Motor neuron (in vitro differentiated cells): ENCODE results near the gene MRPL4. TPM values are rescaled to one million over a fixed set of nuclear protein-coding genes. Genes with fewer than 3 reads are reported as not detected.

ENCODE experiments used
- ATAC-seq, 8 experiments: fragments of 200-7000 bp; cut with Tn5 transposase; replicated peaks in 6 of 8; 2 replicates each; pipeline ENCODE4 v1.8.0; 2021; ENCODE audit warnings: mild to moderate bottlenecking in 8 of 8, moderate library complexity in 8 of 8
- H3K27ac ChIP-seq, 2 donors: fragments of 250-450 bp; sonication (Bioruptor Pico); 2 replicates each; pipeline ENCODE4 v1.9.0; 2021; ENCODE audit warnings: antibody characterized with exemption in 2 of 2, mild to moderate bottlenecking in 2 of 2, moderate library complexity in 1 of 2
- H3K4me1 ChIP-seq, 2 donors: fragments of 250-450 bp; sonication (Bioruptor Pico); replicated peaks in 1 of 2; 2 replicates each; pipeline ENCODE4 v1.6.1; 2021; ENCODE audit warnings: antibody characterized with exemption in 2 of 2, mild to moderate bottlenecking in 2 of 2, moderate library complexity in 1 of 2
- H3K4me3 ChIP-seq, 5 donors: fragments of 250-450 bp; sonication (Bioruptor Pico); 2 replicates each; pipeline ENCODE4 v1.9.0; 2021; ENCODE audit warnings: antibody characterized with exemption in 5 of 5, mild to moderate bottlenecking in 5 of 5, moderate library complexity in 4 of 5
- WGBS, 10 experiments: fragments of 450-650 bp; shearing (Covaris generic); methylation state at CpG; one replicate each; pipeline ENCODE4 v1.0.0; 2022; 5-methylcytosine and 5-hydroxymethylcytosine counted together
- in situ Hi-C, 9 experiments: fragments of 400-800 bp; cut with MboI; loops; one replicate each; pipeline ENCODE4 v1.15.0; 2021; ENCODE audit warnings: low sequenced_read_pairs in 9 of 9, low pct_unique_long_range_greater_than_20kb in 2 of 9; ENCODE audit not compliant: unreplicated experiment in 9 of 9
- total RNA-seq, 8 experiments: library from RNA; unstranded; fragments of 300-600 nt; gene quantifications; 2 replicates each; pipeline versions ENCODE4 v1.2.3 to v1.2.4, GENCODE V29; 2022

The MRPL4 gene
- total RNA-seq, 8 experiments from 2014 or later: 17.9 to 80.5 (median 34.4) TPM

- 7 to 71% (median 17%) methylated on average over 4 to 21 of the region's 56 CpGs; no CpG with 5 or more reads in 3 of the 10 experiments for WGBS, 10 experiments
- Histone ChIP-seq H3K27ac (peak overlapping the region in 1 of 2 donors; percentile 36), H3K4me1 (peaks cover 9 to 18% of the 10 kb centered on the region in 2 donors), H3K4me3 (peak overlapping the region; percentile 30 to 80 (median 42))
- ATAC-seq: no peak
- in situ Hi-C loops: no loop called here
These were observed 41.0 kb downstream of the MRPL4 start for GRCh38 chr19:10292789-10293636.

- no peak for ATAC-seq
- H3K27ac ChIP-seq: no peak overlapping the region
- in situ Hi-C loops: no loop called here
- H3K4me3 ChIP-seq: peak overlapping the region in 1 of 5 donors; percentile 80
- 0 to 45% (median 24%) methylated on average over 1 to 17 of the region's 49 CpGs; no CpG with 5 or more reads in 4 of the 10 experiments for WGBS, 10 experiments
- peaks cover 9 to 14% of the 10 kb centered on the region in 2 donors for H3K4me1 ChIP-seq
These were observed 41.8 kb downstream of the MRPL4 start for GRCh38 chr19:10293637-10294367.

GRCh38 chr19:10294368-10294697 lies 42.3 kb downstream of the MRPL4 start:
- H3K27ac ChIP-seq: no peak overlapping the region
- H3K4me1 ChIP-seq: peaks cover 9 to 12% of the 10 kb centered on the region in 2 donors
- H3K4me3 ChIP-seq: no peak overlapping the region
- ATAC-seq: no peak
- WGBS, 10 experiments: 42% methylated on average over 8 of the region's 25 CpGs; no CpG with 5 or more reads in 9 of the 10 experiments
- in situ Hi-C loops: no loop called here

- peak in 4 of 8 experiments; percentile 1 to 20 (median 8) for ATAC-seq
- Histone ChIP-seq H3K4me1 (peaks cover 9 to 12% of the 10 kb centered on the region in 2 donors), H3K27ac (no peak overlapping the region), H3K4me3 (peak overlapping the region in 2 of 5 donors; percentile 3 to 18)
- 0 to 27% (median 8%) methylated on average over 1 to 5 of the region's 48 CpGs; no CpG with 5 or more reads in 5 of the 10 experiments for WGBS, 10 experiments
- in situ Hi-C loops: no loop called here
These were observed 43.4 kb downstream of the MRPL4 start for GRCh38 chr19:10295305-10295846.

GRCh38 chr19:10295847-10296591 lies 44.0 kb downstream of the MRPL4 start:
- ATAC-seq: peak in 2 of 8 experiments; percentile 10 to 53
- Histone ChIP-seq H3K27ac (no peak overlapping the region), H3K4me1 (peaks cover 9 to 12% of the 10 kb centered on the region in 2 donors), H3K4me3 (peak overlapping the region in 3 of 5 donors; percentile 3 to 18 (median 14))
- 0% methylated on average over 2 to 4 of the region's 58 CpGs; no CpG with 5 or more reads in 7 of the 10 experiments for WGBS, 10 experiments
- in situ Hi-C loops: no loop called here

GRCh38 chr19:10299545-10300458 lies 47.8 kb downstream of the MRPL4 start:
- no peak overlapping the region for H3K4me3 ChIP-seq
- peaks cover 9 to 12% of the 10 kb centered on the region in 2 donors for H3K4me1 ChIP-seq
- H3K27ac ChIP-seq: no peak overlapping the region
- 20 to 79% (median 46%) methylated on average over 1 to 4 of the region's 14 CpGs; no CpG with 5 or more reads in 2 of the 10 experiments for WGBS, 10 experiments
- in situ Hi-C loops: no loop called here
- peak in 1 of 8 experiments; percentile 13 for ATAC-seq

- H3K4me1 ChIP-seq: no peaks in the 10 kb centered on the region
- no peak overlapping the region for H3K4me3 ChIP-seq
- ATAC-seq: no peak
- 60 to 100% (median 90%) methylated on average over 1 to 5 of the region's 17 CpGs; no CpG with 5 or more reads in 5 of the 10 experiments for WGBS, 10 experiments
- no peak overlapping the region for H3K27ac ChIP-seq
- in situ Hi-C loops: no loop called here
These were observed 53.3 kb downstream of the MRPL4 start for GRCh38 chr19:10305139-10305806.

- in situ Hi-C loops: no loop called here
- no peak for ATAC-seq
- 81 to 100% (median 92%) methylated on average over 1 to 5 of the region's 5 CpGs; no CpG with 5 or more reads in 5 of the 10 experiments for WGBS, 10 experiments
These were observed 54.3 kb downstream of the MRPL4 start for GRCh38 chr19:10306327-10306726.

GRCh38 chr19:10309423-10309822 lies 57.4 kb downstream of the MRPL4 start, which contains the start of gene ZGLP1:
TSS of gene ZGLP1 (minus strand) at chr19:10309815.
- H3K4me3 ChIP-seq: no peak within 1 kb of the TSS
- WGBS, 10 experiments: 70 to 100% (median 100%) methylated on average over 1 to 3 of the region's 24 CpGs; no CpG with 5 or more reads in 7 of the 10 experiments

More at GRCh38 chr19:10306327-10306726, 54.3 kb downstream of the MRPL4 start:
- no peak overlapping the region for H3K4me3 ChIP-seq
- H3K27ac ChIP-seq: no peak overlapping the region
- no peaks in the 10 kb centered on the region for H3K4me1 ChIP-seq

More at GRCh38 chr19:10309423-10309822, 57.4 kb downstream of the MRPL4 start, which contains the start of gene ZGLP1:
- ATAC-seq: peak in 1 of 8 experiments; percentile 6
- in situ Hi-C loops: no loop called here
- Histone ChIP-seq H3K4me1 (peaks cover 0 to 1% of the 10 kb centered on the region in 2 donors), H3K27ac (no peak within 1 kb of the TSS)
